ENCODE data around the gene UPK2.

DNA sequence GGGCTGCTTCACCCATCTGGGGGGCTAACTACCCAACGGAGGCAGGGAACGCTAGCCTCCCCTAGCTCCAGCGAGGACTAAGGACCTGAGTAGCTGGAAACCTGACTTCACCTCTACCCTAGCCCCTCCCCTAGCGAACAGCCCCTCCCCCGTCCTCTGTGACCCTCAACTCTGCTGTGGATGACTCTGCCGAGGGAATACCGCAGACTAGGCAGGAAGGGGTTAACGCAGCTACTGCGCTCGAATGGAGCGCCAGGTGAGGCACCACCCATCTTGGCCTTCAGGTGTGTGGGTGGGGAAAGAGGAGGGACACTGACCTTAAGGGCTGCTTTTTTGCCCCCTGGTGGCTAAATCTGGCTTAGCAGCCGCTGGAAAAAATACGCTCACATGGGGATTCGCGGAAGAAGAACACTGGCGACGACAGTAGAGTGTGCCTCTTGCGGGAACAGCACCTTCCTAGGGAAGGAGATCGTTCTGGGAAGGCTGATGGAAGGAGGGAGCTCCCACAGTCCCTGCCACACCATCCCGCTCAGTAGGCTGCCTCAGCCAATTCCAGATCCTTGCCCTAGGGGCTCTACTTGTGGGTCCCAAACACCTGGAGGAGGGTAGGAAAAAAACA is 25.9 kb upstream of the UPK2 start:
- TF ChIP-seq POLR2A (IDR thresholded peaks at IDR 0.05; ENCODE audit: low read depth, low read length) = no peak
- no peak; the same call in 1 of the 2 replicates for TF ChIP-seq HCFC1 (IDR thresholded peaks at IDR 0.05; ENCODE audit: low read length)
- TF ChIP-seq EP300 (IDR thresholded peaks at IDR 0.05; ENCODE audit: borderline replicate concordance in 1 of 2, control insufficient read depth in 1 of 2, low read depth in 2 of 2, low read length in 2 of 2) = no peak
